ENCODE measurements around the gene UBE2Z. TPM values are rescaled to one million over a fixed set of nuclear protein-coding genes. Genes with fewer than 3 reads are reported as not detected.

The UBE2Z gene
- total and polyA plus RNA-seq, 9 of the 15 experiments (the other 6 are each of a cell fraction or from before 2014, with no cell fraction given) = 11.8 to 89.0 (median 38.2) TPM

DNA sequence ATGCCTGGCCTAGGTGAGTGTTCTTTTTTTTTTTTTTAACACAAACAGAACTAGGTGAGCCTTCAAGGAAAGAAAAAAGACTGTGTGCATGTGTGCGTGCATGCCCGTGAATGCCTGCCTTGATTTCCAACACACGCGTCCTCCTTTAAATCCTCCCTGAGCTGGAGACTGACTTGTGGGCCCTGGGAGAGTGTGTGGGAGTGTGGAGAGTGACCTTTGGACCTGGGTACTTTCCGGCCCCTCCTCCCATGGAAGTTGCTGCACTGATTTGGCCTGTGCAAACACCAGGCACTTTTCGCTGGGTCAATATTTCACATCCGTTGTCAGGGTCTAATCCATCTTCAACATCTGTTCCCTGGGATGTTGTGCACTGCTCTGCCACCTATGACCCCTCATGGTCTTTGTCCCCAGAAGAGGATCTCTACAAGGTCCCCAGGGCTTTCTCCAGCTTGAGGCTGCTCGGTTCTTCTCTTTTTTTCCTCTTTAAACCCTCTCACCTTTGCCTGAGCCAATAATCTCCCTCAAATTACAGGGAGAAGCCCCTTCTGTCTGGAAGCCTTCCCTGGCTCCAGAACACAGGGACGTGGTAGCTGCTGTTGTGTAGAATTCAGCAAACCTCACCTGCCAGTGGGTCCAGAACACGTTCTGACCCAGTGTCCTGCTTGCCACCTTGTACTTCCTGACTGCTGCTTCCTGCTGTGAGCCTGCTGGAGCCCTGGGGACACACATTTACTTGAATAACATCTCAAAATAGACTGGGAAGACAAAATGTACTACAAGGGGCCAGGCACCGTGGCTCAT, 36.5 kb upstream of the UBE2Z start:
- Histone ChIP-seq H3K27ac (ENCODE audit: extremely low read depth, low read depth, low read length) (no peak overlapping the region), H3K4me1 (replicated peaks in 1 of 2; ENCODE audit: control insufficient read depth in 2 of 2, insufficient read depth in 2 of 2, low read length in 2 of 2) (peaks cover 5 to 7% of the 10 kb centered on the region in 2 experiments; a peak in 3 of 5 replicates), H3K9me1 (ENCODE audit: control insufficient read depth, insufficient read depth, low read length) (no peaks in the 10 kb centered on the region), H3K4me2 (ENCODE audit: insufficient read depth, low read length) (no peak overlapping the region), H4K20me1 (replicated peaks; ENCODE audit: control insufficient read depth, insufficient read depth, low read length) (no peaks in the 10 kb centered on the region), H3K9ac (ENCODE audit: insufficient read depth in 1 of 2, low read depth in 2 of 2, low read length in 2 of 2) (no peak overlapping the region), H3K79me2 (ENCODE audit: control insufficient read depth, insufficient read depth, low read length) (no peaks in the 10 kb centered on the region), H3K4me3 (no peak overlapping the region), H3K27me3 (ENCODE audit: control insufficient read depth in 2 of 2, insufficient read depth in 2 of 2, low read length in 2 of 2) (peaks cover 2 to 24% of the 10 kb centered on the region in 2 experiments; a peak in 3 of 5 replicates), H2AFZ (ENCODE audit: low read depth, low read length) (no peak overlapping the region), H3K9me3 (replicated peaks; ENCODE audit: control insufficient read depth, insufficient read depth, low read depth, low read length) (no peaks in the 10 kb centered on the region), H3K36me3 (ENCODE audit: control insufficient read depth, insufficient read depth, low read length) (no peaks in the 10 kb centered on the region)
- no TSS peak for BruUV-seq (replicated peaks)
- in situ Hi-C loops (cut with MboI) (no loop called here), intact Hi-C loops (cut with micrococcal nuclease) (no loop called here)
- ChIA-PET CTCF (ENCODE audit: low intra/inter-chr PET ratio) (no interaction called here), POLR2A (interaction anchor here (0.5 to 1.9 kb wide), 6 partner anchors 8 to 160 kb away, joined by 3 to 5 read pairs (median 3); no protein-coding TSS in a partner anchor)
- WGBS (ENCODE audit: insufficient coverage, low coverage, missing lambda C conversion rate) = 10% methylated on average over 6 of the region's 11 CpGs
- FAIRE-seq = peak; percentile 52
- peak; percentile 73 for ATAC-seq
- peak; percentile 25 to 58 (median 38) for DNase-seq (ENCODE audit: extremely low read depth in 1 of 4, low spot score in 3 of 4)
- no peak for TF ChIP-seq PTBP1 (IDR thresholded peaks at IDR 0.05; ENCODE audit: low read depth, low read length)
- TF ChIP-seq SREBF2 (CRISPR knock-in tag; IDR thresholded peaks at IDR 0.05) = no peak
- TF ChIP-seq DPF2 (IDR thresholded peaks at IDR 0.05) = peak; percentile 32; the same call in 1 of the 2 replicates
- 0 out of 2 replicates have a peak, but pooled peaks have one; percentile 18 for TF ChIP-seq FOXM1 (IDR thresholded peaks at IDR 0.05; ENCODE audit: low read depth)
- TF ChIP-seq FOXM1 (CRISPR knock-in tag; IDR thresholded peaks at IDR 0.05; ENCODE audit: low read depth) = no peak
- TF ChIP-seq JUND (IDR thresholded peaks at IDR 0.05; ENCODE audit: borderline replicate concordance, low read depth, low read length) = peak; percentile 34; the same call in 1 of the 2 replicates
- TF ChIP-seq JUND (tag; IDR thresholded peaks at IDR 0.05; ENCODE audit: borderline replicate concordance, low read depth, low read length) = no peak
- peak; percentile 76 for TF ChIP-seq TCF3 (CRISPR knock-in tag; IDR thresholded peaks at IDR 0.05)
- TF ChIP-seq MEIS2 (IDR thresholded peaks at IDR 0.05; ENCODE audit: partially characterized antibody) = peak; percentile 82
- TF ChIP-seq FOXA1 (IDR thresholded peaks at IDR 0.05; ENCODE audit: borderline replicate concordance) = peak; percentile 40; the same call in 1 of the 2 replicates
- TF ChIP-seq CEBPB (tag; IDR thresholded peaks at IDR 0.05) = no peak
- TF ChIP-seq SOX6 (IDR thresholded peaks at IDR 0.05) = peak; percentile 64
- TF ChIP-seq ZNF584 (CRISPR knock-in tag; IDR thresholded peaks at IDR 0.05; ENCODE audit: low read depth) = 0 out of 2 replicates have a peak, but pooled peaks have one; percentile 64
- TF ChIP-seq NCOR1 (IDR thresholded peaks at IDR 0.05) = peak; percentile 64
- TF ChIP-seq CBFA2T3 (IDR thresholded peaks at IDR 0.05) = peak; percentile 91
- TF ChIP-seq CREM (IDR thresholded peaks at IDR 0.05; ENCODE audit: low read depth) = 0 out of 2 replicates have a peak, but pooled peaks have one; percentile 6
- TF ChIP-seq BHLHE40 (IDR thresholded peaks at IDR 0.05; ENCODE audit: low read length) = peak; percentile 46; the same call in 1 of the 2 replicates
- TF ChIP-seq PHF21A (IDR thresholded peaks at IDR 0.05; ENCODE audit: borderline replicate concordance, low read depth) = 0 out of 2 replicates have a peak, but pooled peaks have one; percentile 42
- no peak for TF ChIP-seq NR2C2 (CRISPR knock-in tag; IDR thresholded peaks at IDR 0.05)
- peak; percentile 81 for TF ChIP-seq NR2C2 (tag; IDR thresholded peaks at IDR 0.05)
- peak; percentile 75 for TF ChIP-seq CTBP1 (IDR thresholded peaks at IDR 0.05; ENCODE audit: borderline replicate concordance)
- peak; percentile 77 for TF ChIP-seq VEZF1 (CRISPR knock-in tag; IDR thresholded peaks at IDR 0.05)
- peak; percentile 78 for TF ChIP-seq TAL1 (IDR thresholded peaks at IDR 0.05)
- no peak for TF ChIP-seq MCM2 (IDR thresholded peaks at IDR 0.05; ENCODE audit: low read depth)
- TF ChIP-seq HLTF (IDR thresholded peaks at IDR 0.05) = no peak
